Sigmoid colon (tissue), 7 donors: Measurements from ENCODE around the gene TMEM140. TPM values are rescaled to one million over a fixed set of nuclear protein-coding genes. Genes with fewer than 3 reads are reported as not detected.

Experiments used
- DNase-seq: peaks from one replicate; pipeline ENCODE4 v3.0.0-alpha.2; 2019
- H3K27ac ChIP-seq, 4 donors: fragments of 200-600 bp; sonication (generic); one replicate each; pipeline ENCODE4 v1.5.1; 2016 to 2019; ENCODE audit warnings: mild to moderate bottlenecking in 1 of 4
- H3K27me3 ChIP-seq, 3 donors: fragments of 200-600 bp; sonication (generic); one replicate each; pipeline ENCODE4 v1.5.1; 2019; ENCODE audit warnings: mild to moderate bottlenecking in 1 of 3
- H3K36me3 ChIP-seq, 4 donors: fragments of 200-600 bp; sonication (generic); one replicate each; pipeline ENCODE4 v1.5.1; 2016 to 2019
- H3K4me1 ChIP-seq, 4 donors: fragments of 200-600 bp; sonication (generic); one replicate each; pipeline ENCODE4 v1.5.1; 2017 to 2019
- H3K4me3 ChIP-seq, 4 donors: fragments of 200-600 bp; sonication (generic); one replicate each; pipeline ENCODE4 v1.5.1; 2017 to 2019; ENCODE audit warnings: mild to moderate bottlenecking in 2 of 4, moderate library complexity in 1 of 4
- H3K9me3 ChIP-seq, 4 donors: fragments of 200-600 bp in 3 of 4; sonication (generic) in 3 of 4; one replicate each; pipeline versions ENCODE4 v1.5.1 to v1.6.1; 2013 to 2019
- CTCF ChIP-seq, 4 experiments: fragments of 450-650 bp in 3 of 4; fragments of 200-600 bp in 1 of 4; IDR thresholded peaks; one replicate each; pipeline ENCODE4 v1.5.1; 2016 to 2019; ENCODE audit warnings: antibody characterized with exemption in 4 of 4, mild to moderate bottlenecking in 3 of 4, moderate library complexity in 2 of 4
- EP300 ChIP-seq, 4 donors: sonication (generic); formaldehyde crosslinking; IDR thresholded peaks; one replicate each; pipeline ENCODE4 v1.6.1; 2017; ENCODE audit warnings: antibody characterized with exemption in 4 of 4
- POLR2A ChIP-seq, 2 donors: fragments of 450-650 bp; IDR thresholded peaks; one replicate each; pipeline ENCODE4 v1.6.1; 2016; ENCODE audit warnings: antibody characterized with exemption in 2 of 2, mild to moderate bottlenecking in 2 of 2, moderate library complexity in 2 of 2
- POLR2AphosphoS5 ChIP-seq, 4 donors: sonication (generic); formaldehyde crosslinking; IDR thresholded peaks; one replicate each; pipeline ENCODE4 v1.6.1; 2017; ENCODE audit warnings: antibody characterized with exemption in 4 of 4
- WGBS, 2 donors: extraction: QIAGEN DNeasy Blood & Tissue Kit; methylation state at CpG; one replicate each; pipeline ENCODE4 v1.1.7; 2013; 5-methylcytosine and 5-hydroxymethylcytosine counted together
- intact Hi-C: fragments of 100-400 bp; cut with DNase I; formaldehyde crosslinking; loops from one replicate; pipeline ENCODE4 v1.15.1; 2023
- polyA plus RNA-seq, 3 donors: library from polyadenylated mRNA; stranded (reverse); fragments of 200-250 nt; gene quantifications; one replicate each; pipeline ENCODE4 v1.2.3, GENCODE V29; 2013
- total RNA-seq, 4 donors: library from RNA; depleted of rRNA; stranded (reverse); fragments of >200 nt; gene quantifications; one replicate each; pipeline ENCODE4 v1.1.0, GENCODE V29; 2016
- donor health status: healthy with polysubstance abuse.
- donor health status: Bipolar disorder and iron deficiency.
- donor health status: healthy.

The TMEM140 gene
- total RNA-seq (10 to 100 TPM; 15.0 to 29.6 (median 22.8) TPM), polyA plus RNA-seq (10 to 100 TPM in 2 of 3 donors, 1 to 10 TPM in 1; 5.4 to 18.3 (median 10.9) TPM)

GRCh38 chr7:135147899-135148721 lies at the start of gene TMEM140:
Gene TMEM140, plus strand, starts transcription at chr7:135148072. Its CDS starts 16,370 bp downstream, at chr7:135164442.
- 3 to 5% methylated on average over 13 of the region's 13 CpGs for WGBS, 2 donors
- intact Hi-C loops, result loop anchor here (1.0 to 5.0 kb wide), 5 partner anchors 22 to 501 kb away; partner anchors contain the start of genes AGBL3, BPGM, CYREN and WDR91
- Histone ChIP-seq H3K4me1 (peaks cover 0 to 36% (median 22%) of the 10 kb centered on the region in 4 donors), H3K27ac (peak within 1 kb of the TSS; percentile 86 to 97 (median 88)), H3K27me3 (no peaks in the 10 kb centered on the region), H3K36me3 (peaks cover 0 to 17% (median 2%) of the 10 kb centered on the region in 4 donors), H3K4me3 (peak within 1 kb of the TSS; percentile 43 to 57 (median 51)), H3K9me3 (no peaks in the 10 kb centered on the region)
- peak; percentile 69 to 95 (median 84) for TF ChIP-seq POLR2AphosphoS5 (IDR thresholded peaks at IDR 0.05)
- peak in 3 of 4 donors; percentile 29 to 96 (median 85) for TF ChIP-seq EP300 (IDR thresholded peaks at IDR 0.05)
- TF ChIP-seq CTCF (IDR thresholded peaks at IDR 0.05), result no peak
- peak in 1 of 2 donors; percentile 37 for TF ChIP-seq POLR2A (IDR thresholded peaks at IDR 0.05)
- DNase-seq, result no peak

- TF ChIP-seq CTCF (IDR thresholded peaks at IDR 0.05), result no peak
- TF ChIP-seq POLR2A (IDR thresholded peaks at IDR 0.05), result no peak
- no peak for TF ChIP-seq POLR2AphosphoS5 (IDR thresholded peaks at IDR 0.05)
- no peak for TF ChIP-seq EP300 (IDR thresholded peaks at IDR 0.05)
- Histone ChIP-seq H3K27ac (no peak overlapping the region), H3K9me3 (no peaks in the 10 kb centered on the region), H3K4me3 (no peak overlapping the region), H3K27me3 (no peaks in the 10 kb centered on the region), H3K4me1 (no peaks in the 10 kb centered on the region), H3K36me3 (no peaks in the 10 kb centered on the region)
- intact Hi-C loops, result no loop called here
- 61 to 72% methylated on average over 3 of the region's 3 CpGs for WGBS, 2 donors
- no peak for DNase-seq
Measured at GRCh38 chr7:135098391-135098790, 49.5 kb upstream of the TMEM140 start.

GRCh38 chr7:135100856-135101255 lies 47.0 kb upstream of the TMEM140 start:
- no peak for TF ChIP-seq CTCF (IDR thresholded peaks at IDR 0.05)
- TF ChIP-seq POLR2AphosphoS5 (IDR thresholded peaks at IDR 0.05), result no peak
- no peak for TF ChIP-seq POLR2A (IDR thresholded peaks at IDR 0.05)
- no peak for TF ChIP-seq EP300 (IDR thresholded peaks at IDR 0.05)
- Histone ChIP-seq H3K27me3 (no peaks in the 10 kb centered on the region), H3K36me3 (no peaks in the 10 kb centered on the region), H3K4me1 (no peaks in the 10 kb centered on the region), H3K9me3 (no peaks in the 10 kb centered on the region), H3K27ac (no peak overlapping the region), H3K4me3 (no peak overlapping the region)
- DNase-seq, result no peak
- intact Hi-C loops, result no loop called here

- intact Hi-C loops, result no loop called here
- H3K4me1 ChIP-seq, result no peaks in the 10 kb centered on the region
- no peak for DNase-seq
- no peaks in the 10 kb centered on the region for H3K9me3 ChIP-seq
- H3K36me3 ChIP-seq, result no peaks in the 10 kb centered on the region
- H3K27ac ChIP-seq, result no peak overlapping the region
- TF ChIP-seq CTCF (IDR thresholded peaks at IDR 0.05) (no peak), EP300 (IDR thresholded peaks at IDR 0.05) (no peak), POLR2AphosphoS5 (IDR thresholded peaks at IDR 0.05) (no peak), POLR2A (IDR thresholded peaks at IDR 0.05) (no peak)
- H3K4me3 ChIP-seq, result no peak overlapping the region
- no peaks in the 10 kb centered on the region for H3K27me3 ChIP-seq
Measured at GRCh38 chr7:135102372-135102771, 45.5 kb upstream of the TMEM140 start.
